BE2C (cell line): ENCODE results near the gene COP1.

Source experiments
- DNase-seq: peaks from one replicate; pipeline ENCODE4 v3.0.0-alpha.2; 2020
- H3K27me3 ChIP-seq: fragments of 250-450 bp; sonication (Bioruptor Pico); 2 replicates; pipeline ENCODE4 v1.5.1; 2020; ENCODE audit warnings: mild to moderate bottlenecking
- H3K36me3 ChIP-seq: fragments of 250-450 bp; sonication (Bioruptor Pico); 2 replicates; pipeline ENCODE4 v1.5.1; 2020; ENCODE audit warnings: mild to moderate bottlenecking
- H3K4me1 ChIP-seq: fragments of 250-450 bp; sonication (Bioruptor Pico); 2 replicates; pipeline ENCODE4 v1.5.1; 2020
- H3K4me3 ChIP-seq: 2 replicates; pipeline ENCODE4 v1.5.1; 2011; ENCODE audit warnings: low read depth, low read length
- H3K9me3 ChIP-seq: fragments of 250-450 bp; sonication (Bioruptor Pico); 2 replicates; pipeline ENCODE4 v1.5.1; 2020
- CTCF ChIP-seq: IDR thresholded peaks from 2 replicates; pipeline ENCODE4 v1.5.1; 2012; ENCODE audit warnings: mild to moderate bottlenecking, low read depth, low read length

Gene COP1

DNA sequence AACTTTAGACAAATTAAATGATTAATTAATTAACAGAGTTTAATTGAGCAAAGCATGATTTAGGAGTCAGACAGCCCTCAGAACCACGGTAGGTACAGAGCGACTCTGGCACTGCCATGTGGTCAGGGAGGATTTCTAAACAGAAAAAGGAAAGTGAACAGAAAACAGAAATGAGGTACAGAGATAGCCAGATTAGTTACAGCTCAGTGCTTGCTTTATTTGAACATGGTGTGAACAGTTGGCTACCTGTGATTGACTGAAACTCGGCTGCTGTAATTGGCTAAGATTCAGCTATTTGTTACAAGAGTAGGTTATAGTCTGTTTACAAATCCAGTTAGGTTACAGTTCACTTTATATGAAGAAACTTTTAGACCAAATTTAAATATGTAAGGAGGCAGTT lies 300.7 kb downstream of the COP1 start:
- no peak for DNase-seq
- no peak for TF ChIP-seq CTCF
- no peaks in the 10 kb centered on the region for H3K9me3 ChIP-seq
- H3K4me3 ChIP-seq = no peak overlapping the region
- no peaks in the 10 kb centered on the region for H3K4me1 ChIP-seq
- H3K27me3 ChIP-seq = no peaks in the 10 kb centered on the region
- H3K36me3 ChIP-seq = no peaks in the 10 kb centered on the region

DNA sequence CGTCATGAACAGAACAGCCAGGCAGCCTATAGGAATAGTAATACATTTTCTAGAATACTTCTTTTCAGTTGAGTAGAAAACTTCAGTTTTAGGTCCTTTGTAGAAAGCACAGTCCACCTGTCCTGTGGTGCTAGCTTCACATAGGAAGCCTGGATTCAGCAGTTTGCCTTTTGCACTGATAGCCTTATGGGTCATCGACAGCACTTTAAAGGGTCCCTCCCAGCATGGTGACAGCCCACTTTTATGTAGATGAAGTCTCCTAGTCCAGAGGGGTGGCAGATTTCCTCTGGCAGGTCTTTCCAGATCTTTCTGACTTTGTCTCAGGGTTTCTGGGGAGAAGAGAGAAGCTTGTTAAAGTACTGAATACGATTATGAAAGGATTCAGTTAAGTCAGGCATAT lies 302.3 kb downstream of the COP1 start:
- H3K9me3 ChIP-seq = no peaks in the 10 kb centered on the region
- no peaks in the 10 kb centered on the region for H3K4me1 ChIP-seq
- DNase-seq = no peak
- no peaks in the 10 kb centered on the region for H3K27me3 ChIP-seq
- H3K4me3 ChIP-seq = no peak overlapping the region
- H3K36me3 ChIP-seq = no peaks in the 10 kb centered on the region
- no peak for TF ChIP-seq CTCF

DNA sequence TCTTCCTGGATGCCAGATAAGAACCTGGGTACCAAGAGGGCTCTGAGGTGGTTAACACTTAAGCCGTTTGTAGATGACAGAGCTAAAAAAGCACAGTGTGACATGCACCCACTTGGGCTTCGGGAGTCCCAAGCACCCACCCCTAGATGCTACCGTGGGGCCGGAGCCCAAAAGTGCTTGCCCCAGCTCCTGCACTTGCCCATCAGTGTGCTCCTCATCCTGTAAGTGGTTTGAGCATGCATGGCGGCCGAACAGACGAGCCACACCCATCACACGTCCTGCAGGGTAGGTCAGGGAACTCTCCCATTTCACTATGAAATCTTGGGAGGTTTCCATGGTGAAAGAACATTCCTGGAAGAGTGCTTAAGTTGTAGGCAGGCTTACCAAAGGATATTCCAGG lies 304.8 kb downstream of the COP1 start:
- Histone ChIP-seq H3K9me3 (no peaks in the 10 kb centered on the region), H3K36me3 (no peaks in the 10 kb centered on the region), H3K4me3 (no peak overlapping the region), H3K27me3 (no peaks in the 10 kb centered on the region), H3K4me1 (no peaks in the 10 kb centered on the region)
- TF ChIP-seq CTCF = no peak
- DNase-seq = no peak

- no peaks in the 10 kb centered on the region for H3K9me3 ChIP-seq
- no peaks in the 10 kb centered on the region for H3K4me1 ChIP-seq
- DNase-seq = no peak
- no peak for TF ChIP-seq CTCF
- no peak overlapping the region for H3K4me3 ChIP-seq
- no peaks in the 10 kb centered on the region for H3K36me3 ChIP-seq
- H3K27me3 ChIP-seq = no peaks in the 10 kb centered on the region
These were observed 305.8 kb downstream of the COP1 start for GRCh38 chr1:175901076-175901836.

GRCh38 chr1:175900171-175900570 lies 306.9 kb downstream of the COP1 start:
- Histone ChIP-seq H3K27me3 (no peaks in the 10 kb centered on the region), H3K4me3 (no peak overlapping the region), H3K9me3 (no peaks in the 10 kb centered on the region), H3K36me3 (no peaks in the 10 kb centered on the region), H3K4me1 (no peaks in the 10 kb centered on the region)
- TF ChIP-seq CTCF = no peak
- DNase-seq = no peak

GRCh38 chr1:175895966-175896365 lies 311.1 kb downstream of the COP1 start:
- Histone ChIP-seq H3K9me3 (no peaks in the 10 kb centered on the region), H3K4me3 (no peak overlapping the region), H3K27me3 (no peaks in the 10 kb centered on the region), H3K36me3 (no peaks in the 10 kb centered on the region), H3K4me1 (no peaks in the 10 kb centered on the region)
- TF ChIP-seq CTCF = no peak
- DNase-seq = no peak
